Activated CD8-positive, alpha-beta memory T cell treated with anti-CD3 and anti-CD28 coated beads for 36 hours (primary cell): ENCODE data around the gene SOHLH1. TPM values are rescaled to one million over a fixed set of nuclear protein-coding genes. Genes with fewer than 3 reads are reported as not detected.

ENCODE experiments used
- CTCF ChIA-PET: fragments of 350-600 bp; sonication (Branson Sonifier 250); formaldehyde crosslinking; loops from one replicate; lab custom pipeline; 2021; ENCODE audit warnings: antibody characterized with exemption; lab: Charles Lee
- POLR2A ChIA-PET: fragments of 350-600 bp; sonication (Branson Sonifier 250); formaldehyde crosslinking; loops from one replicate; lab custom pipeline; 2021; ENCODE audit warnings: antibody characterized with exemption; lab: Charles Lee
- total RNA-seq, 2 experiments: library from RNA; stranded (reverse); gene quantifications; one replicate each; pipeline ENCODE4 v1.2.3, GENCODE V29; 2021

Gene SOHLH1
- total RNA-seq, 2 experiments from 2014 or later, result not detected

DNA sequence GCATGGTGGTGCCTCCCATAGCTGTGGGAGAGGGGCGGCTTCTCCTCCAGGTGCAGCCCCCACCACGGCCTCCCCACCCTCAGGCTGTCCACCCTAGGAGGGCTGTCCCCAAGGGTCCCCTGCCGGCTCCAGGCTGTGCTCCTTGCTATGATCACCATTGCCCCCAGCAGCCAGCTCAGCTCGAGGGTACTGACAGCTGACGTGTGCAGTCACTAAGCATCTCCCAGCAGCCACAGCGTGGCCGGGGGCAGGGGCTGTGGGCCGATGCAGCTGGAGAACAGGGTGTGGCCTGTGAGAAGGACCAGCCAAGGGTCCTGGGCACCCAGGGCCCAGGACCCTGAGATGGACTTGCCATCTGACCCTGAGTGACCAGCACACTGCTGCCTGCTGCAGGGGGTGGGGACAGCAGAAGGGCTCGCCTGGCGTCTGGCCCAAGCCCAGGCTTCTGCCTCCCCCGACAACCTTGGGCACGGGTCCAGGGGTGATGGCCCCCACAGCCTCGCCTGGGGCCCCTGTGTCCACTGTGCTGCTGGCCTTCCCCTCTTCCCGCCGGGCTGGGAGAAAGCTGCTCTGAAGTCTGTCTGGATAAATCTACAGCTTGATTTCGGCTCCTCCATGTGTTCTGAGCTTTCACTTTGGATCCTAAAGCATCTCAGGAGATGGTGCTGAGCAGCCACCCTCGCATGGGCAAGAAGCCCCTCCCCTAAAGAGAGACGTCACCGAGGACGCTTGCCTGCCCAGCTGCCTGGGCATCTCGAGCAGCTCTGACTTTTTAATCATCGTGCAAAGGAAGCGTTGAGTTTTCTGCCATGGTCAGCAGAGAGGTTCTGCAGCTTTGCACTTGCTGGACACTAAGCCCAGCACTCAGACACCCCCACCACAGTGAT is 8.2 kb upstream of the SOHLH1 start:
- POLR2A ChIA-PET, result no interaction called here
- CTCF ChIA-PET, result no interaction called here

DNA sequence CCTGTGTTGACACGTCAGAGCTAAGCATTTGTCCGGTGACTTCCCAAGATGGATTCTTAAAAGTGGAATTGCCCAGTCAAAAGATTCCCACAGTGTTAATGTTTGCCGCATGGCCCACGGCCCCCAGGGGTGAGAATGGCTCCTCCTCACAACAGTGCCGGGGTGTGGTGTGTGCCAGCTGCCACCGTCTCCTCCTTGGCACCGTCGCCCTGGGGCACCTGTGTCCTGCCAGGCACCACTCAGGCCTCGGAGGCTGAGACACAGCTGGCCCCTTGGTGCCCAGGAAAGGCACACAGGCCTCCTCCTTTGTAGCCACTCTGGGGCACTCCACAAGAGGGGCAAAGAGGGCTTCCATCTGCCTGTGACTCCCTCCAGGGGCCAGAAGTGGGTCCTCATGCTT is 7.0 kb upstream of the SOHLH1 start:
- ChIA-PET CTCF (interaction anchor here (0.6 kb wide), 1 partner anchor 175 kb away, joined by 3 read pairs; no protein-coding TSS in a partner anchor), POLR2A (no interaction called here)

DNA sequence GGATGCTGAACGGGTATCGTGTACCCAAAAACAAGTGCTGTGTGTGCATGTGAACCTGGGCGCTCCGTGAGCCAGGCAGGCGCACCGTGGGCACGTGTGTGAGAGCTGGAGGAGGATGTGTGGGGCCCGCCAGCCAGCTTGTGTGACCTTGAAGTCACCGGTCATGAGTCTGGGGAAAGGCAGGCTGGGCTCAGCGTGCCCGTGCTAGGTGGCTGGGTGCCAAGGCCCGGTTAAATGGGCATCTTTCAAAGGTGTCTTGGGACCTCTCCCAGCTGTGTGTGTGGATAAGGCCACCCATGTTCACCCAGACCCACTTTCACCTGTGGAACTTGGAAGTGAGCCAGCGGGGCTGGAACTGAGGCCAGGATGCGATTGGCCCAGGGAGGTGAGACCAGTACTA is 6.1 kb upstream of the SOHLH1 start:
- POLR2A ChIA-PET, result no interaction called here
- CTCF ChIA-PET, result interaction anchor here (0.6 kb wide), 1 partner anchor 176 kb away, joined by 3 read pairs; no protein-coding TSS in a partner anchor

DNA sequence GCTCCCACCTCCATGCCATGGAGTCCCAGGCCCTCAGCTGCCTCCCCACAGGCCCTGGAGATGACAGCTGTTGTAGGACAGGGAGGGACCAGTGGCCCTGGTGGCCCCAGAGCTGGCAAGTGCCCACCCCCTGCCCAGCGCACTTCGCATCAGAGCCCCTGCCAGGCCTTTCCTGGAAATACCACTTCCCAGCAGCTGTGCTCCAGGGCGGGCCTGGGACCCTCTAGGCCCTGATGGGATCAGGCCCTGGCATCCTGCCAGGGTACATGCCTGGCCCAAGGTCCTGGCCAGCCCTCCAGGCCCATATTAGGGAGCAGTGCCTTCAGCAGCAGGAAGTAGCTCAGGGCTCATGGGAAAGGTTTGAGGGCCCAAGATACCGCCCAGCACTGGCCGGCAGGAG is 5.2 kb upstream of the SOHLH1 start:
- CTCF ChIA-PET, result no interaction called here
- POLR2A ChIA-PET, result no interaction called here

DNA sequence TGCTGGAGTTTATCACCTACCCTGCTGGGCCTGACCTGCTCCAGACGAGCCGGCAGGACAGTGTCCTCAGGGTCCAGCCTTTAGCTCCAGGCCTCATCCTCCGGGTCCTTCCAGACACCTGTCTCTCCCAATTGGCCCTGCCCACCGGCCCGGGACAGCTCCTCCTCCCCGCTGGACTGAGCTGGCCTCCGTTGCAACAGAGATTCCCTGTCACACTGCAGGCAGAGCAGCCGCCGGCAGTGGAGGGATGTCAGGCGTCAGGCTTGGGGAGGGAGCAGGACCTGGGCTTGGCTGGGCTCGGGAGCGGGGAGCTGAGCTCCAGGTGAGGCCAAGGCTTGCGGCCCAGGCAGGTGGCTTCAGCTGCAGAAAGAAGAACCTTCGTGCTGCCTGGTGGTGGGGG is 4.4 kb upstream of the SOHLH1 start:
- CTCF ChIA-PET, result no interaction called here

DNA sequence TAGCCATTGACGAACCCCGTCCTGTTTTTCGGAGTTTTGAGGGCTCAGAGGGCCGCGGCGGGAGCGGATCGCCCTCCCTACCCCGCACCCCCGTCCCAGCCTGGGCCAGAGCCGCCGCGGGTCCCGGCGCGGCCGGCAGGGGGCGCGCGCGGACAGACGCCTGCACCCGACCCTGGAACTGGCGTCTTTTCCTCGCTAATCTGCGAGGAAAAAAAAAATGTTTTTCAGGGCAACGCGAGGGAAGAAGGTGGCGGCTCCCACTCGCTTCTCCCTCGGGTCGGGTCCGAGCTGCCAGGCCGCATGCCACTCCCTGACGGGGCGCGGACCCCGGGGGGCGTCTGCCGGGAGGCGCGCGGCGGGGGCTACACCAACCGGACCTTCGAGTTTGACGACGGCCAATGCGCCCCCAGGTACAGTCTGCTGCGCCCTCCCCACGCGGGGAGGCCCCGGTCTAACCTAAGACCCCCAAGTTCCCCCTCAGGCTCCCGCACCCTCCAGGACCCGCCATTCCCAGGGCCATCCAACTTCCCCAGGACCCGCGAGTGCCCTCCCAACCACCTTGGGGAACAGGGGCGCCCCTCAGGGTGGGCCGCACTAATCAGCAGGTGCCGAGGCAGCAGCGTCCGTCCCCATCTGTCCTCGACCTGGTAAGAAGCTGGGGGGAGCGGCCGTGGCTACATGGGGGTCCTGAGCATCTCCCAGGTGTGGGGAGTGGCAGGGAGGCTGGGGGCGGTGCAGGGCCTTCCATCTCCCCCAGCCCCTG is 2.9 kb upstream of the SOHLH1 start, which contains the start of gene KCNT1:
Gene KCNT1 (plus strand): TSS at position 227 of the 763 bp plus-strand sequence. CDS start 74 bp downstream, at position 301.
- ChIA-PET CTCF (interaction anchor here (1.0 to 1.1 kb wide), 2 partner anchors 11 to 354 kb away, joined by 3 read pairs; no protein-coding TSS in a partner anchor), POLR2A (no interaction called here)

More for the DNA sequence above, 4.4 kb upstream of the SOHLH1 start:
- POLR2A ChIA-PET, result no interaction called here

DNA sequence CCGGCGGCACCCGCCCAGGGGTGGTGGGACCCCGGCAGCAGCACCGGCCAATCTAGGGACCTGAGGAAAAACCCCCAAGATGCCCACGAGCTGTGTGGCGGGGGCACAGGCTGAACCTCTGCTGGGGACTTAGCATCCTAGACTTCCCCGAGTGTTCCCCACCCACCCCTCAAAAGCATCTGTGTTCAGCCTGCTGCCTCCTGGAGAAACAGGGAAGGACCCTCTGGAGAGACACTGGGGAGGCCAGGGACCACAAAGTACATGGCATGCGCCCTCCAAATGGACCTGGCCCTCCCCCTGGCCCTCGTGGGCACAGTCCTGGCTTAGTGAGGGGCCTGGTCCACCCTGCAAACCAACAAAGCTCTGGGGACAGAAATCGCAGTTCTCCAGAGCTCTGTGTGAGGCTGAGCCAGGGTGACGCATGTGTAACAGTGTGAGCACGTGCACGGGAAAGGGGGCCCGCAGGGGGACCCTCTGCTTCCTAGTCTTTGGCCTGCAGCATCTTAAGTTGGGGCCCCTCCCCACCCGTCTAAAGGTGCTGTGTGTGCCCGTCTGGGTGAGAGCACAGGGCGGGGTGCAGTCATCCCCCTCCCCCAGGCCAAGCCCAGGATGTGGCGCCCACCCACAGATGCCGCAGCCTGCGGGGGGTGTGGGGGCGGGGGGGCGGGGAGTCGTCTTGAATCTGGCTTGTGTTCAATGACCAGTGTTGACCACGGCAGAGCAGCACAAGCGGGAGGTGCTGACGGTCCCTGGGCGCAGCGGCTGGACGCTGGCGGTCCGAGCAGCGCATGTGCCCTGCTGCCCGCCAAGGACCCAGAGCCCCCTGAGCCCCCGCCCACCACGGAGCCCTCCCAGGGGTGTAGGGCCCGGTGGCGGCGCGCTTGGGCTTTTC is 2.0 kb upstream of the SOHLH1 start:
- POLR2A ChIA-PET, result no interaction called here
- CTCF ChIA-PET, result interaction anchor here (1.0 kb wide), 1 partner anchor 12 kb away, joined by 3 read pairs; no protein-coding TSS in a partner anchor

DNA sequence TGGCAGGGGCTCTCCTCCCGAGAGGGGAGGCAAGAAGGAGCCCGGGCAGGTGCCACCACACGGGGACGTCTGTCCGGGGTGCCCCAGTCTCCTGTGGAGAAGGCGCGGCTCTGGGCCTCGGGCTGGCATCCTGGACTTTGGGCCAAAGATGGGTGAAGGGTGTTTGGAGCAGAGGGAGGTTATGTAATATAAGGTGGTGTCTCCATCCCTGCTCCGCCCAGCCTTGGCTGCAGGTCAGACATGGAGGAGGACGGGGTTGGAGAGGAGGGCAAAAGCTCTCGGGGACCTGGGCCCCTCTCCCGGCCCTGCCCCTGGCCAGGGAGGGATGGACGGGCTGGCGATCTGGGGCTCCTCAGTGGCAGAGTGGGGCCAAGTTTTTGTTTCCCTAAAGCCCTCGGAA is 1.2 kb upstream of the SOHLH1 start:
- POLR2A ChIA-PET, result no interaction called here
- CTCF ChIA-PET, result no interaction called here

DNA sequence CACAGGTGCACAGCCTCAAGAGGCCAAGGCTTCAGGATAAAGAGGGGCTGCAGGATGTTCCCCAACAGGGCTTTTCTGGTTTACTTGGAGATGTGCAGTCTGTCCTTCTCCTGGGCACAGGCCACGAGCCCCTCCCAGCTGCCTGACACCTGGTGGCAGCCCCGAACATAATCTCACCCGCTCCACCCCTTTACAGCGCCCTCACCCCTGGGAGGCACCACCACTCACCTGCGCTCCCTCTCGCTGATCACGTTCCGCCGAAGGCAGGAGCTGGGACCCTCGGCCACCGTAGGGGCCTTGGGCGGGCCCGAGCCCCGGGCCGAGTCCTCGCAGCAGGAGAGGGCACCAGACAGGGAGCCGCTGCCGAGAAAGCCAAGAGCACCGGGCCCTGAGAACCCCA is 514 bp downstream of the SOHLH1 start:
- CTCF ChIA-PET, result no interaction called here
- POLR2A ChIA-PET, result no interaction called here

DNA sequence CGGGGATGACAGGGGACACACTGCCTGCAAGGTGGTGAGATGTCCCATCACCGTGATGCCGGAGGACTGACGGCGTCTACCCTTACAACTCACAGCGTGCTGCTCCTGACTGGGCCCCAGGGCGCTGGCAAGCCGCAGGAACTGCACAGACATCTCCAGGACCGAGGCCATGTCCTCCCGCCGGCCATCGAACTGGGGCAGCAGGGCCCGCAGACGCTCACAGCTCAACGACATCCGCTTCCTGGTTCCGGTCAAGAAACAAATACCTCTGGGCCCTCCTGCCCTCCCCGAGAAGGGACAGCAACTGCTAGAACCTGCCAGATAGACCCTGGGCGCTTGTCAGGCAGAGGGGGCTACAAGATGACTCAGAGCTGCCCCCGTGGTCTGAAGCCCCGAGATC is 1.0 kb downstream of the SOHLH1 start:
- POLR2A ChIA-PET, result no interaction called here
- CTCF ChIA-PET, result no interaction called here

DNA sequence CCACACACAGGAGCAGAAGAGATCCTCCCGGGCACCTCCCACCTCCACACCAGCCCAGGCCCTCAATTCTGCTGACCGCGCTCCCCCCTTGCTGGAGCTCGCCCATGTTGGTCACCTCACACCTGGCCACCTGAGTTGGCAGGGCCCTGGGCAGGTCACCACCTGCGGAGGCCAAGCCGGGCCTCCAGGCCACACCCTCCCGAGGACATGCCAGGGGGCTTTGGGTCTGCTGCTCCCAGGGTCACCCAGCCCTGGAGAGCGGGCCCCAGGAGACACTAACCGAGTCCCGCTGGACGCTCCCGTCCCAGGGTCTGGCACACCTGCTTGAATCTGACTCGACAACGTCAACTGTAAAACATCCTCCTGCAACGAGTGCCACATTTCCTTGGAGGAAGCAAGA is 2.1 kb downstream of the SOHLH1 start:
- ChIA-PET POLR2A (no interaction called here), CTCF (no interaction called here)

DNA sequence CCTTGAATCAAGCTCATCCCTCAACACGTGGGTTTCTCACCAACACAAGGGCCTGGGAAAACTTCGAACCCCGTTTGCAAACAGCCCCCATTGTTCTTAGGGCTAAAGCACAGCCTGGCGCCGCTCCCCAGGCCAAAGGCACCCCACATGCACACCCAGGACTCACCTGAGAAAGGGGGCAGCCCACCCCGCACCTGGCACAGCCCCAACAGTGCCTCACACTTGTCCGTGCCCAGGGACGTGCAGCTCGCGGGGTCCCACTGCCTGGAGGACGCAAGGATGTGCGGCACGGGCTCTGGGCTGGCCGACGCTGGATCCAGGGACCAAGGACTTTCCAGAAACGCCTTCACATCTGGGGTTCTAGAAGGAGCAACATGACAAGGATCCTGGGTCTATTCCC is 2.8 kb downstream of the SOHLH1 start:
- ChIA-PET POLR2A (no interaction called here), CTCF (no interaction called here)

DNA sequence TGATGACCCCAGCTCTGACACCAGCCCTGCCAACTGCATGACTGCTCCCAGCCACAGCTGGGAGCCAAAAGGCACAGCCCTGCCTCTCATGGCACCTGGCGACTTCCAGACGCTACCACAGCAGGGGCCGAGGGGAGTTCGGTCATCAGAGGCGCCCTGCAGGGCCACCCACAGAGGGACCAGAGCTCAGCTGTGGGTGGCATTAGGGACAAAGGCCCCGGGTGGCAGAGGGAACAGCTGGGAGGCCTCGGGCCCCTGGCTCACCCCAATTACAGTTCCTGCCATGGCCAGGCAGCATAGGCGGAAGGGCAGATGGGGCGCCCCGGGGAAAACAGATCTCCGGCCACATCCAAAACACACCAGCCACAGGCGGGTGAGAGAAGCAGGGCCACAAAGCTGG is 3.6 kb downstream of the SOHLH1 start:
- POLR2A ChIA-PET, result no interaction called here
- CTCF ChIA-PET, result no interaction called here

DNA sequence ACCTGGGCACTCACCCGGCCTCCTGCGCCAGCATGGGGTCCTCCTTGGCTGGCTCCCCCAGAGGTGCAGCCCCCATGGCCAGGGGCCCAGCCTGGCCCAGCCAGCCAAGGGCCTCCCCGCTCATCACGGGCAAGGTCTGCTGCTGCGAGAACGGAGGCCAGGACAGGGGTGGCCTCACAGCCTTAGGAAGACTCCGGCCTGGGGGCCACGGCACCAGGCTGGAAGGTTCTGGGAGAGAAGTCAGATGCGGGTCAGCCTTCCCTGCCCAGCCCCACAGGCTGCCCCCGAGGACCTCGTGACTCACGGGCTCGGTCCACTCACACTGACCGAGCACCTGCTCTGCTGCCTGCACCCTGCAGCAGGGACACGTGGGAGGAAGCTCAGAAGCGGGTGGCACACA is 4.2 kb downstream of the SOHLH1 start:
- ChIA-PET POLR2A (interaction anchor here (0.6 kb wide), 1 partner anchor 137 kb away, joined by 3 read pairs; no protein-coding TSS in a partner anchor), CTCF (no interaction called here)

DNA sequence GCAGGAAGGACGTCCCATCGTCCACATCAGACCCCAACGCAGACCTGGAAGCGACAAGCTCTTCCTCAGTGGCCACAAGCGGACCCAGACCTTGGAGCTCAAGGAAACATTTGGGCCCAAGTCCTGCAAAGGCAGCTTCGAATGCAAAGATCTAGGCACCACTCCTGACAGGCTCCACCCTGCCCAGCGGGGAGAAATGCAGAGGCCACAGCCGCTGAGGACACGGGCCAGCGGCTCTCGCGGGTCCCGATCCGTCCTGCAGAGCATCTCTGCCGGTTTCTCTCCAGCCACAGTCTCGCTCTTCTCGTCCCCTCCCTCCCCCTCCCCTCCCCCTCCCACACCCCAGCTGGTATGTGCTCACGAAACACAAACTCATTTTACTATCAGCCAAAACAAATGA is 4.9 kb downstream of the SOHLH1 start:
- CTCF ChIA-PET, result no interaction called here
- POLR2A ChIA-PET, result no interaction called here

DNA sequence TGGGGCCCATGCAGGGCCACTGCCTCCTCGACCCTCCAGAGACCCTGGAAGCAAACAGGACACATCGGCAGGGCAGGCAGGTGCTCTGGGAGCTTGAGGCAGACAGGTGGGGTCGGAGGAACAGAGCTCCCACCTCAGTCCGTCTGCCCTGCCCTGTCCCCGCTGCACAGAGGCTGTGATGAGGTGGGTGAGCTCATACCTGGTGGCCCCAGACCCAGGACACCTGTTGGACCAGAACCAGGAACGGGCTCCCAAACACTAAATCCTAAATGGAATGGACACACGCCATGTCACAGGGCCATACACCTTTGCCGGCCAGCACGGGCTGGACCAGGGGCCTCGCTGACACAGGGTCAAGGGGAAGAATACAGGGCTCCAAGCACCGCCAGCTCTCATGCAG is 5.5 kb downstream of the SOHLH1 start:
- ChIA-PET POLR2A (no interaction called here), CTCF (no interaction called here)

DNA sequence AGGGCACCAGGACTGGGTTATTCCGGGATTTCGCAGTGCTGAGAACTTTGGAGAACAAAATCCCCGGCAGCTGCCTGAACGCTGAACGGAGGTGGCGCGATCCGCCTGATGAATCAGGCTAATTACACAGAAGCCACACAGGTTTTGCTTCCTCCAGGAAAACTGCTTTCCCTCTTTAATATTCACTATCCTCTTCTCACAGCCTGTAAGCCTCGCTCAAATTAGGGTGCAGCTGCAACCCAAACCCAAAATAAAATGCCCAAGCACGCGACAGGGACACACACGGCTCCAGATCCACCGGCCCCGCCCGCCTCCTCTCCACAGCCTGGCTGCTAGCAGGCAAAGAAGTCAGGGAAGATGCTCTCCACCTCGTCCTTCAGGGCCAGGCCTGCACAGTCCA is 6.0 kb downstream of the SOHLH1 start:
- POLR2A ChIA-PET, result no interaction called here
- CTCF ChIA-PET, result no interaction called here

DNA sequence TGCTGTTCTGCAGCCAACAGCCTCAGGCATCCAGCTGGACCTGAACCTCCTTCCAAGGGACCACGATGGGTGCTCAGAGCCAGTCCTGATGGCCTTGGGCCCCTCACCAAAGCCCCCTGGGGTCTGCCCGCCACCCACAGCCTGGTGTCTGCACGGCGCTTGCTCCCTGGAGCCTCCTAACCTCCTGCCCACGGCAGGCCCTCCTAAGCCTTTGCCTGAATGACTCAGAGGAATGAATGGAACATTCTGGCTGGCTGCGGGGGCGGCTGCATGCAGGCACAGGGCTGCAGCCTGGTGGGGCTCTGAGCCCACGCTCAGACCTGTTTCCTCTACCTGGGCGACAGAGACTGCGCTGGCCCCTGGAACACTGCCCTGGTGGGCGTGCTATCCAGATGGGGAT is 6.9 kb downstream of the SOHLH1 start:
- ChIA-PET CTCF (no interaction called here), POLR2A (no interaction called here)

DNA sequence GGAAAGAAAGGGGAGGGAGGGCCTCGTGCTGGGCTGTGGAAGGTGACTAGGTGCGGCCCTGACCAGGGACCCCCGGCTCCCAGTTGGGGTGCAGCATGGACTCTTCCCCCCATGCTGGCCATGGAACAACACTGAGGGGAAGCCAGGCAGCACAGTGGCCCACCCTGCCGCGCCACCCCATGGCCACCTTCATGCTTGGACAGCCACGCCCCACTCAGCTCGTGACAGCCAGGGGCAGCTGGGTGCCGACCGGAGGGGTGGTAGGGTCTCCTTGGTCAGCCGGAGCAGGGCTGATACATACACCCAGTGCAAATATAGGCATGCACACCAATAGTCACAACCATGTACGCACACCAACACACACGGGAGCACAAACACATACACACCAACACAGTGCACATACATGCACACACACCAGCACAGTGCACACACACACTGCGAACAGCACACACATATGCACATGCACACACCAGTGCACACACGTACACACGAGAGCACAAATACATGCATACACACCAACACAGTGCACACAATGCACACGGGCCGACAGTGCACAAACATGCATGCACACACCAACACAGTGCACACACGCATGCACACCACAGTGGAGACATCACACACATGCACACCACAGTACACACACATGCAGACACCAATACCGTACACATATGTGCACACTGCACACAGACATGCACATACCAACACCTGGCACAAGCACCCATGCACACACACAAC is 8.3 kb downstream of the SOHLH1 start:
- ChIA-PET CTCF (no interaction called here), POLR2A (no interaction called here)
